ENCODE results near the gene TASP1. TPM values are rescaled to one million over a fixed set of nuclear protein-coding genes. Genes with fewer than 3 reads are reported as not detected.

TASP1 gene
- total RNA-seq, 4 donors from 2014 or later, result 15.2 to 21.3 (median 17.8) TPM

- Histone ChIP-seq H3K27ac (peak overlapping the region in 3 of 4 donors; percentile 56 to 66 (median 61)), H3K9me3 (no peaks in the 10 kb centered on the region), H3K4me3 (no peak overlapping the region), H3K4me1 (peaks cover 0 to 12% (median 7%) of the 10 kb centered on the region in 3 donors), H3K27me3 (no peaks in the 10 kb centered on the region), H3K36me3 (no peaks in the 10 kb centered on the region)
- no peak for ATAC-seq
- no peak for TF ChIP-seq CTCF (IDR thresholded peaks at IDR 0.05)
- TF ChIP-seq POLR2AphosphoS5 (IDR thresholded peaks at IDR 0.05), result no peak
- TF ChIP-seq EP300 (IDR thresholded peaks at IDR 0.05), result no peak
- TF ChIP-seq POLR2A (IDR thresholded peaks at IDR 0.05), result no peak
Observed at GRCh38 chr20:13355941-13356486, 282.7 kb downstream of the TASP1 start.

- Histone ChIP-seq H3K27me3 (no peaks in the 10 kb centered on the region), H3K36me3 (no peaks in the 10 kb centered on the region), H3K4me3 (no peak overlapping the region), H3K27ac (peak overlapping the region in 3 of 4 donors; percentile 56 to 66 (median 61)), H3K4me1 (peaks cover 0 to 12% (median 7%) of the 10 kb centered on the region in 3 donors), H3K9me3 (no peaks in the 10 kb centered on the region)
- WGBS, 2 donors (ENCODE audit: low coverage in 1 of 2), result 14 to 37% methylated on average over 2 to 3 of the region's 3 CpGs
- peak; percentile 98 for ATAC-seq
- TF ChIP-seq POLR2A (IDR thresholded peaks at IDR 0.05) (no peak), CTCF (IDR thresholded peaks at IDR 0.05) (no peak), POLR2AphosphoS5 (IDR thresholded peaks at IDR 0.05) (peak; percentile 79)
Observed at GRCh38 chr20:13355411-13355810, 283.3 kb downstream of the TASP1 start.

- no peaks in the 10 kb centered on the region for H3K27me3 ChIP-seq
- ATAC-seq, result no peak
- no peak overlapping the region for H3K4me3 ChIP-seq
- H3K27ac ChIP-seq, result no peak overlapping the region
- H3K9me3 ChIP-seq, result no peaks in the 10 kb centered on the region
- no peaks in the 10 kb centered on the region for H3K36me3 ChIP-seq
- H3K4me1 ChIP-seq, result peaks cover 0 to 25% (median 7%) of the 10 kb centered on the region in 3 donors
- 87 to 100% methylated on average over 2 of the region's 2 CpGs for WGBS, 2 donors (ENCODE audit: low coverage in 1 of 2)
- TF ChIP-seq EP300 (IDR thresholded peaks at IDR 0.05), result no peak
- no peak for TF ChIP-seq CTCF (IDR thresholded peaks at IDR 0.05)
- no peak for TF ChIP-seq POLR2AphosphoS5 (IDR thresholded peaks at IDR 0.05)
- no peak for TF ChIP-seq POLR2A (IDR thresholded peaks at IDR 0.05)
Observed at GRCh38 chr20:13353261-13353945, 285.3 kb downstream of the TASP1 start.

- H3K27me3 ChIP-seq, result no peaks in the 10 kb centered on the region
- H3K4me1 ChIP-seq, result peaks cover 0 to 28% (median 0%) of the 10 kb centered on the region in 3 donors
- WGBS, 2 donors (ENCODE audit: low coverage in 1 of 2), result 52 to 70% methylated on average over 3 to 4 of the region's 4 CpGs
- no peaks in the 10 kb centered on the region for H3K36me3 ChIP-seq
- no peaks in the 10 kb centered on the region for H3K9me3 ChIP-seq
- H3K4me3 ChIP-seq, result peak overlapping the region in 1 of 2 donors; percentile 27
- TF ChIP-seq POLR2A (IDR thresholded peaks at IDR 0.05) (no peak), POLR2AphosphoS5 (IDR thresholded peaks at IDR 0.05) (no peak), CTCF (IDR thresholded peaks at IDR 0.05) (no peak)
- no peak for ATAC-seq
- H3K27ac ChIP-seq, result peak overlapping the region in 3 of 4 donors; percentile 67 to 88 (median 75)
Observed at GRCh38 chr20:13349235-13349604, 289.5 kb downstream of the TASP1 start.
